Nephron progenitor cell (in vitro differentiated cells): ENCODE measurements around the gene KLKB1.
A peak's percentile ranks its signal among the peaks of the same experiment; 100 is the strongest.

Experiments
- DNase-seq: peaks from one replicate; pipeline ENCODE4 v3.0.0; 2021
- H3K27ac Mint-ChIP-seq: 2 replicates; pipeline ENCODE4 v1.8.0; 2021; ENCODE audit warnings: mild to moderate bottlenecking, moderate library complexity, mixed read lengths
- H3K27me3 Mint-ChIP-seq: 2 replicates; pipeline ENCODE4 v1.8.0; 2021; ENCODE audit warnings: mild to moderate bottlenecking, low read depth, mixed read lengths; ENCODE audit not compliant: poor library complexity
- H3K36me3 Mint-ChIP-seq: 2 replicates; pipeline ENCODE4 v1.8.0; 2021; ENCODE audit warnings: low read depth, mixed read lengths
- H3K4me1 Mint-ChIP-seq: 2 replicates; pipeline ENCODE4 v1.8.0; 2021; ENCODE audit warnings: mixed read lengths
- H3K4me3 Mint-ChIP-seq: 2 replicates; pipeline ENCODE4 v1.8.0; 2021; ENCODE audit warnings: mild to moderate bottlenecking, moderate library complexity, mixed read lengths
- H3K9me3 Mint-ChIP-seq: 2 replicates; pipeline ENCODE4 v1.8.0; 2021; ENCODE audit warnings: mild to moderate bottlenecking, moderate library complexity, mixed read lengths
- CTCF ChIP-seq: fragments of 200-600 bp; sonication (generic); IDR thresholded peaks from 2 replicates; pipeline ENCODE4 v1.5.0; 2021; ENCODE audit warnings: antibody characterized with exemption

The KLKB1 gene

GRCh38 chr4:186192066-186192612 is 35.2 kb upstream of the KLKB1 start:
- peak; percentile 30 for DNase-seq
- peaks cover 25% of the 10 kb centered on the region for H3K36me3 Mint-ChIP-seq
- no peak for TF ChIP-seq CTCF

GRCh38 chr4:186193851-186194250 is 33.5 kb upstream of the KLKB1 start:
- no peak for DNase-seq
- Mint-ChIP-seq H3K4me1 (peaks cover 32% of the 10 kb centered on the region), H3K4me3 (peak overlapping the region; percentile 23), H3K9me3 (peaks cover 6% of the 10 kb centered on the region), H3K27ac (no peak overlapping the region), H3K27me3 (peaks cover 2% of the 10 kb centered on the region), H3K36me3 (peaks cover 29% of the 10 kb centered on the region)
- TF ChIP-seq CTCF = no peak

More at GRCh38 chr4:186192066-186192612, 35.2 kb upstream of the KLKB1 start:
- Mint-ChIP-seq H3K9me3 (peaks cover 6% of the 10 kb centered on the region), H3K4me1 (peaks cover 32% of the 10 kb centered on the region), H3K4me3 (peak overlapping the region; percentile 95), H3K27me3 (peaks cover 2% of the 10 kb centered on the region), H3K27ac (peak overlapping the region; percentile 93)

- DNase-seq = no peak
- peaks cover 19% of the 10 kb centered on the region for H3K4me1 Mint-ChIP-seq
- H3K27me3 Mint-ChIP-seq = peaks cover 2% of the 10 kb centered on the region
- peaks cover 6% of the 10 kb centered on the region for H3K9me3 Mint-ChIP-seq
- no peak overlapping the region for H3K4me3 Mint-ChIP-seq
- TF ChIP-seq CTCF = no peak
- no peak overlapping the region for H3K27ac Mint-ChIP-seq
- H3K36me3 Mint-ChIP-seq = peaks cover 29% of the 10 kb centered on the region
Measured at GRCh38 chr4:186196063-186196462, 31.2 kb upstream of the KLKB1 start.

GRCh38 chr4:186200516-186200915 is 26.8 kb upstream of the KLKB1 start:
- no peak for TF ChIP-seq CTCF
- H3K4me3 Mint-ChIP-seq = no peak overlapping the region
- no peaks in the 10 kb centered on the region for H3K27me3 Mint-ChIP-seq
- no peak overlapping the region for H3K27ac Mint-ChIP-seq
- peaks cover 20% of the 10 kb centered on the region for H3K36me3 Mint-ChIP-seq
- DNase-seq = no peak
- peaks cover 5% of the 10 kb centered on the region for H3K9me3 Mint-ChIP-seq
- H3K4me1 Mint-ChIP-seq = peaks cover 20% of the 10 kb centered on the region

GRCh38 chr4:186201010-186201409 is 26.3 kb upstream of the KLKB1 start:
- Mint-ChIP-seq H3K27ac (no peak overlapping the region), H3K4me3 (no peak overlapping the region), H3K9me3 (peaks cover under 1% of the 10 kb centered on the region), H3K27me3 (no peaks in the 10 kb centered on the region), H3K4me1 (peaks cover 21% of the 10 kb centered on the region), H3K36me3 (peaks cover 15% of the 10 kb centered on the region)
- no peak for TF ChIP-seq CTCF
- DNase-seq = no peak

- H3K27me3 Mint-ChIP-seq = no peaks in the 10 kb centered on the region
- H3K36me3 Mint-ChIP-seq = peaks cover 9% of the 10 kb centered on the region
- H3K27ac Mint-ChIP-seq = no peak overlapping the region
- peaks cover 21% of the 10 kb centered on the region for H3K4me1 Mint-ChIP-seq
- peak; percentile 48 for TF ChIP-seq CTCF
- no peak overlapping the region for H3K4me3 Mint-ChIP-seq
- H3K9me3 Mint-ChIP-seq = peaks cover 4% of the 10 kb centered on the region
- peak; percentile 22 for DNase-seq
Measured at GRCh38 chr4:186201535-186202230, 25.6 kb upstream of the KLKB1 start.
